Gastrocnemius medialis (tissue), 4 donors: Measurements from ENCODE around the gene FMNL3.

Experiments
- POLR2A ChIP-seq, 2 donors: fragments of 450-650 bp; IDR thresholded peaks; one replicate each; pipeline ENCODE4 v1.6.1; 2017; ENCODE audit warnings: antibody characterized with exemption in 2 of 2, mild to moderate bottlenecking in 2 of 2, moderate library complexity in 2 of 2
- TF ChIP-seq, protein P1 (sequence below), 5 experiments: fragments of 450-650 bp in 3 of 5; fragments of 200-600 bp in 2 of 5; sonication (generic) in 2 of 5; IDR thresholded peaks in 4 of 5; conservative IDR thresholded peaks in 1 of 5; 1 replicate in 4 of 5; 2 replicates in 1 of 5; pipeline ENCODE4 v1.5.1; 2016 to 2019; ENCODE audit warnings: antibody characterized with exemption in 5 of 5, mild to moderate bottlenecking in 3 of 5, moderate library complexity in 3 of 5

DNA sequence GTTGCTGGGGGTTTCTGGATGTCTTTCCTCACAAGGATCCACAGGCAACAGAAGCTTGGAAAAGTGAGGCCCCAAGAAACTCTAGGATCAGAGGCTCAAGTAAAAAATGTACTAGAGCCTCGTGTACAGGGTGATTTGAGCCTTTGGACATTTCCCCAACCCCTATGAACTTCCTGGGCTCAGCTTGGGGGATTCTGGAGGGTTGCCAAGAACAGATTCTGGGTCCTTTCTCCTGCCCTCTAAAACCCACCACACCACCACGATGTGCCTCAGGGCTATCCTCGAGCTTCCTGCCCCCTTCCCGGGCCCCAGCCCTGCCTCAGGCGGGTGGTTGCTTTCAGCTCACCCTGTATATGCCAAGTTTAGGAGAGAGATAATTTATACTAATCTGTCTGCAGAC, 102.3 kb downstream of the FMNL3 start:
- TF ChIP-seq, protein P1, sequence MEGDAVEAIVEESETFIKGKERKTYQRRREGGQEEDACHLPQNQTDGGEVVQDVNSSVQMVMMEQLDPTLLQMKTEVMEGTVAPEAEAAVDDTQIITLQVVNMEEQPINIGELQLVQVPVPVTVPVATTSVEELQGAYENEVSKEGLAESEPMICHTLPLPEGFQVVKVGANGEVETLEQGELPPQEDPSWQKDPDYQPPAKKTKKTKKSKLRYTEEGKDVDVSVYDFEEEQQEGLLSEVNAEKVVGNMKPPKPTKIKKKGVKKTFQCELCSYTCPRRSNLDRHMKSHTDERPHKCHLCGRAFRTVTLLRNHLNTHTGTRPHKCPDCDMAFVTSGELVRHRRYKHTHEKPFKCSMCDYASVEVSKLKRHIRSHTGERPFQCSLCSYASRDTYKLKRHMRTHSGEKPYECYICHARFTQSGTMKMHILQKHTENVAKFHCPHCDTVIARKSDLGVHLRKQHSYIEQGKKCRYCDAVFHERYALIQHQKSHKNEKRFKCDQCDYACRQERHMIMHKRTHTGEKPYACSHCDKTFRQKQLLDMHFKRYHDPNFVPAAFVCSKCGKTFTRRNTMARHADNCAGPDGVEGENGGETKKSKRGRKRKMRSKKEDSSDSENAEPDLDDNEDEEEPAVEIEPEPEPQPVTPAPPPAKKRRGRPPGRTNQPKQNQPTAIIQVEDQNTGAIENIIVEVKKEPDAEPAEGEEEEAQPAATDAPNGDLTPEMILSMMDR (IDR thresholded peaks at IDR 0.05 in 4 of 5, conservative IDR thresholded peaks at IDR 0.05 in 1 of 5) = no peak
- TF ChIP-seq POLR2A (IDR thresholded peaks at IDR 0.05) = no peak
